GM18505 (cell line): ENCODE measurements around the gene WBP1L.

Source experiments
- ATAC-seq: cut with Tn5 transposase; IDR thresholded peaks from one replicate; pipeline ENCODE4 v1.9.1; 2021; ENCODE audit not compliant: unreplicated experiment
- POLR2A ChIP-seq: IDR thresholded peaks from 4 replicates; pipeline ENCODE4 v1.6.1; 2011; ENCODE audit warnings: borderline replicate concordance; ENCODE audit not compliant: insufficient read depth, insufficient read length; ENCODE audit errors: extremely low read depth

The WBP1L gene

DNA sequence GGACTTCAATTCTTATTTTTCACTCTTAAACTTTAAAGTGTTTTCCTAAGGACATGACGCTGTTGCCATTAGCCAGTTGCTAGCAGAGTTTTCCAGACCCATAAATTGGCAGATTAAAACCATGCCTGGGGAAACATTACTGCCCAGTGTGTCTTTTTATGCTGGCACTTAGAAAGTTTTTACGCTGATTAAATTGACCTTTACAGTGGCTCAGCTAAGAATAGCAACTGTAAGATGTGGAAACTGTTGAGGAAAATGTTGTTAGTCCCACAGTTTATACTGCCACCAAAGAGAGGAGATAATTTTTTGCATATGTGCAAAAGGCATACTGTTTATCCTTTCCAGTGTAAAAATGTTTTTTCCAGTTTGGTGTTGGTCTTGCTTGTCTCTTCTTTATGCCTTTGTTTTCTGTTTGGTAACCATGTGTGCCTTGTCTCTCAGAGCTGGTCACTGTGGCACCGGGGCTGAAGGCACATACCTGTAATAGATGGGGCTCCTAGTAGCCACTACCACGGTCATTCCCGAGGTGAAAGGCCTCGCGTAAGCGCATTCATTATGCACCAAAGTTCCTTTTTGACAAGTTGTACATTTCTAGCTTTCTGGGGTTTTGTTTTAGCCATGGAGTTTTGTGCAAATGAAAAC, 48.1 kb downstream of the WBP1L start:
- no peak for ATAC-seq
- TF ChIP-seq POLR2A: no peak

DNA sequence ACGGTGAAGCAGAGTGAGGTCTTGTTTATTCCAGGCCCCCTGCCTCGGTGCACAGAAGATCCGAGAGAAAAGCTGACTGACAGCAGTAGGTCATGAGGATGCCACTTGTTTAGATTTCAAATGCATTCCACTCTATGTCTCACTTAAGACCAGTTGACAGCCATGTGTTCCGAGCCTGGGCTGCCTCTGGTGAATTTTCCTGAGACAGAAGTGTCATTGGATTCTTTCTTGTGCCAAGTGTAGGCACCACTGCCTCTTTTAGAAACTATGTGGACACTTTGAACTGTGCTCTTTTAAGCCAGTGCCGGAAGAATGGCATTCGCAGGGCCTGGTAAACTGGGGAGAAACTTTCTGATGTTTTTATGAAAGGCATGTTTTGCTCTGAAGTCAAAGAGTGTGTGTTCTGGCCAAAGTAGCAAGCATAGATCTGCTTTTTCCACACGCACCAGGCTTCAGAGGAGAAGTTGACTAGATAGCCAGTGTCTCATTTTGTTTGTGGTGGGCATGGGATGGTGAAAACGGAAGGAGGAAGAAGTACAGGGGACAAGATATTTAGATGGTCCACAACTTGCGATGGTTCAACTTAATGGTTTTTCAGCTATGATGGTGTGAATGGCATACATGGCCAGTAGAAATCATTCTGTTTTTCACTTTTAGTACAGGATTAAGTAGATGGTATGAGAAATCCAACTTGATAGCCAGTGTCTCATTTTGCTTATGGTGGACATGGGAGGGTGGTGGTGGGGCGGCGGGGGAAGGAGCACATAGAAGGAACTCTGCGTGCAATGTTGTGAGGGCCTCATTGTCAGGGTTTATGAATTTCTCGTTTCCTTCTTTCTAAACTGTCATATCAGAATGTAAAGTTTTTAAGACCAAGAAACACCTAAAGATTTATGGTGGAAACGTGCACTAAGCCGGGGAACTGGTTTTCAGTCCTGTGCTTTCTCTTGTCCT, 52.0 kb downstream of the WBP1L start:
- no peak for TF ChIP-seq POLR2A
- peak; percentile 21 for ATAC-seq

DNA sequence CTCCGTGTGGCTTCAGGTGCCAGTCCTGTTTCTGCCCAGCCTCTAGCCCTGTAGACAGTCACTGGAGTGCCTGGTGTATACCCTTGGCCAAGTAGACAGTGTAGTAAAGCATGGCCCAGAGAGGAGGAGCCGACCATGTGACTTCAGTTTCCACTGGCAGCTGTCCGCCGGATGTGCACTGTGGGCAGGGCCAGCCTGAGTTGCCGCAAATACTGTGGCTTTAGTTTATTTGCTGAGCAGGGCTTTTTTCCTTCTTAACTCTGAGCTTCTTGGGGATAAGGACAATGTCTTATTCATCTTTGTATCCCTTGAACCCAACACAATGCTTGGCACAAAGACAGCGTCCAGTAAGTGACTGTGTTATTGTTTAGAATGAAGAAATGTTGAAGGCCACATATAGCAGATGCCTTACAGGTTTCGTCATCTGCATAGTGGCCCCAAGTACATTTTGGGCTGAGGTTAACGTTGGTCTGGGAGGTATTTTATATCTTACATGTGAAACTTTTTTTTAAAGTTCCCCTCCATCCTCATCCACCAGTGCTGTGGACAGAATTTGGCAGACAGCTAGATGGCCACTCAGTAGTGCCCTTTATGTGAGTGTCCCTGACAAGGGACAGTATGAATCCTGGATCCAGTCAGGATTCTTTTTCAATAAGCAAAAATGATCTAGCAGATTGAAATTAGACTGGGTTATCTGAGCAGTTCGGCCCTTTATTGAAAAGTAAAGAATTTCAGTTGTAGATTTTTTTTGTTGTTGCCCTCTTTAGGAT, 52.8 kb downstream of the WBP1L start:
- ATAC-seq: peak; percentile 88
- TF ChIP-seq POLR2A: peak; percentile 47

DNA sequence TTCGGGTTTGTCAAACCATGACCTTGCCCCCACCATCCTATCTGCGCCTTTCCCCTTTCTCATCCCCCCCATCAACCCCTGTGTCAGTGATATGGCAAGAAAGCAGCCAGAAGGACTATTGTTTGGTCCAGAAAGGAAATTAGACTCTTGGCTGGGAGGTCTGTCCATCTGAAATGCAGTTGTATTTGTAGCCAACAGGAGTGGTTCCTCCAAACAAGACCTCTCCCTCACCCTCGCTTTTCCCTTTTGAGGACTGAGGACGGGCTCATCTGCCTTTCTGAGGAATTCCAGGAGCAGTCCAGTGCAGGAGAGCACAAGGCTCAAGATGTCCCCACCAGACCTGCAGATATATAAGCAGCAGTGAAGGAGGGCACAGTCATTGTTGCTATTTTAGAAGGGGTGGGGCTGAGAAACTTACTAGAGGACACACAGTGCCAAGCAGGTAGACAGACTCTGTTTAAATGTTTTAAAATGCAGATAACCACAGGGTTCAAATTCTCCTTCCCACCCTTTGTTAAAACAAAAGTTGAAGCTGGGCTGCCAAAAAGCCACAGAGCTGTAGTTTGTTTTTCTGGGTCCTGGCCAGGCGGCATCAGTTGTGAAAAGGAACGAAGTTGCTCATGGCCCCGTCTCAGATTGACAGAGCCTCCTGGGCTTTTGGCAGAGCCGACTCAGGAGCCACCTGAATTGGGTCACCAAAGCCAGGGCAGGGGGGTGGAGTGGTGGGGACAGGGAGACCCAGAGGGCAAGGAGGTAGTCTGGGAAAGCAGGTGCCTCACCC, 56.1 kb downstream of the WBP1L start:
- no peak for TF ChIP-seq POLR2A
- no peak for ATAC-seq

DNA sequence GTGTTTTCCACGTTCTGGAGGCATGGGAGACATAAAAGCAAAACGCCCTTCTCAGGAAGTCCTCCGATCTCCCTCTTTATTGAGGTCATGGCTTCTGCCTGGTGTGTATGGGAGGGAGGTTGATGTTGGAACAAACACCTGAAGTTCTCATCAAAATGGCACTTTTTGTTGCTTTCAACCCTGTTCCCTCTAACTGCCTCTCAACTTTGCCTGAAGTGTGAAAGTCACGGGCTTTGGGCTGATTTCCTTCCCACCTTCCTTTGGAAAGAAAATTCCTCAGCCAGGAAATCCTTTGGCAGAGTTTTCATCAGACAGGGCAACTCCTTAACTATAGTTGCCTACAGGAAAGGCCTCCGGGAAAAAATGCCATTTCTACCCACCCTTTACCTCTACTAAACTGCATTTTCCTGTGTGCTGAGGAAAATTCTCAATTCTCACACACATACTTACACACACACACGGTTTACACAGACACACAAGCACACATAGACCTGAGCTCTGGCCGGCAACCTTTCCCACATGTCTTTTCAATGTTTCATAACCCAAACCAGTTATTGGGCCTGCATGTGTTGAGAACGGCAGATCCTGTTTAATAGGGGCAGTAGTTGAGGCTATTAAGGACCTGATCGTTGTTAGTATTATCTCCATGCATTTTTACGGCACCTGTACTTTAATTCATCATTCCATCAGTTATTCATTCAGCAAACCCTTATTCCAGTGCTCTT, 57.0 kb downstream of the WBP1L start:
- no peak for ATAC-seq
- no peak for TF ChIP-seq POLR2A

DNA sequence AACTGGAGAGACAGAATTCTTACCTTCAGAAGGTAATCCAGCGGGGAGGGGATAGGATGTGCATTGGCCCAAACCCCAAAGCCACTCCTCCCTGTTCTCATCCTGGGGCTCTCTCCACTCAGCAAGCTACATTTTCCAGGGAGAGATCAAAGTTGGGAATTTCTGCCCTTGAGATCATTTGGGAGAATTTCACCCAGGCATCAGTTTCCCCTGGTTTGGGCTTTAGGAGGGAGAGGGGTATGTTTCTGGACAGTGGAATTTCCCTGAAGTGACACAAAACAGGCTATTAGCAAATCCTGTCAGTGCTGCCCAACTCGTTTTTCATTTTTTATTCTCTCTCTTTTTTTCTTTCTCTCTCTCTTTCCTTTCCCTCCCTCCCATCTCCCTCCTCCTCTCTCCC, 57.7 kb downstream of the WBP1L start:
- TF ChIP-seq POLR2A: no peak
- ATAC-seq: no peak

DNA sequence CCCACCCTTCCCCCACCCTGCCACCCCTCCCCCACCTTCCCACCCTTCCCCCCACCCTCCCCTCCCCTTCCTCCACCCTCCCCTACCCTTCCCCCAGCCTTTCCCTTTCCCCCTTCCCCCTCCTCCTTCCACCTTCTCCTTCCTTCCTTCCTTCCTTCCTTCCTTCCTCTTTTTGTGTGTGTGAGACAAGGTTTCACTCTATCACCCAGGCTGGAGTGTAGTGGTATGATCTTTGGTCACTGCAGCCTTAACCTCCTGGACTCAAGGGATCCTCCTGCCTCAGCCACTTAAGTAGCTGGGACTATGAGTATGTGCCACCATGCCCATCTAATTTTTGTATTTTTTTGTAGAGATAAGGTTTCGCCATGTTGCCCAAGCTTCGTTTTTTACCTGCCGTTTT, 58.2 kb downstream of the WBP1L start:
- no peak for ATAC-seq
- TF ChIP-seq POLR2A: no peak

DNA sequence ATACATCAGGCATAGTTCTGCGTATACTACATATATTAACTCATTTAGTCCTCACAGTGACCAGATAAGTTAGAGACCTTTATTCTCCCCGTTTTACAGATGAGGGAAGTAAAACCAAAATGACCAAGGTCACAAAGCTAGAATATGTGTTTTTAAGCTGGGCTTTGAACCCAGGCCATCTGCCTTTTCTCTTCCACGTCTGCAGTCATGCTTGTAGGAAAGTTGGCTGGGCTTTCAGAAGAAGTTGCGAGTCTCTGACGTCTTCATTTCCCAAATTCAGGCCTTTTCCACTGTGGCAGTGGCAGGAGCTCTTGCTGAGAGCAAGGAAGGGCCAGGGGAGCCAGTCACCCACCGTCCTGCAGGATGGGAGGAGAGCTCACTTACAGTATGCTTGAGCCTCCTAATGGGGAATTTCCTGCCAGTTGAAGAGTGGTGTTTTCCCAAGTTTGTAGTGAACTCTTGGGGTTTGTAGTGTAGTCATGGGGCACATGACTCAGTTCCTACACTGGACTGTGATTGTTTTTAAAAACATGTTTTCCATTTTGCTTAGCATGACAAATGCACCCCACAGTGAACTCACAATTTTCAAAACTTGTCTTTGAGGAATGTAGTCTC, 59.3 kb downstream of the WBP1L start:
- no peak for ATAC-seq
- TF ChIP-seq POLR2A: no peak

DNA sequence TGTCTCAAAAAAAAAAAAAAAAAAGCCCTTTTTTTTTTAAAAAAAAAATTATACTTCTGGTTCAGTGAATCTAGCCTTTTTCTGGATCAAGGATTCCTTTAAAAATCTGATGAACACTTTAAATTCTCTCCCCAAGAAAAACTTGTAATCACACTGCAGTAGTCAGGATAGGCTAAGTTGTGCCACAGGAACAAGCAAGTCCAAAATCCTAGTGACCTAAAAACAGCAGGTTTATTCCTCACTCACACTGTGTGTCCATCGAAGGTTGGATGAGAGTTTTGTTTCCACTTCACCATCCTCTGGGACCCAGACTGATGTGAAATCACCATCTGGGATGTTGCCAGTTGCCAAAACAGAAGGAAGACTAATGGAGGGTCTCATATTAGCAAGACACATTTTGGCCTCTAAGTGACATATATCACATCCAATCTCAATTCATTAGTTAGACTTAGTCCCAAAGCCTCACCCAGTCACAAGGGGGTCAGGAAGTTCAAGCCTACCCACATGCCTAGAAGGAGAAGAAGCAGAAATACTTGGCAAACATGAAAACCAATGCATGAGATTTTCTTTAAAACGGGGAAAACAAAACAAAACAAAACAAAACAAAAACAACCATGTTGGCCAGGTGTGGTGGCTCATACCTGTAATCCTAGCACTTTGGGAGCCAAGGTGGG, 60.8 kb downstream of the WBP1L start:
- TF ChIP-seq POLR2A: no peak
- no peak for ATAC-seq

DNA sequence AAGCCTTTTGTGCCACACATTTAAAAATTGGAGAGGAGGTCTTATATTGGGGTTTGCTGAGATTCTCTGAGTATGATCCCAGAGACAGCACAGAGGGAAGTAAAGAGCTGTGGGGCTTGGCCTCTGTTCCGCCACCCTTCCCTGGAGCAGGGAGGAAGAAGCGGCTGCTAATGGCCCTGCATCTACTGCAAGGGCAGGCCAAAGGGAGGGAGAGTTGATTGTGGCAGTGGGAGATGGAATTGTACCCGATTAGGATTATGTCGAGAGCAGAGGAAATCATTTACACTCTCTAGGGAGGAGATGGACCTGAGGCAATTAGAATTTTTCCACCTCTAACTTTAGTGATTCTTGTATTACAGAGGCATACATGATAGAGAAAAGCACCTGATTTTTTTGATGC, 64.6 kb downstream of the WBP1L start:
- no peak for ATAC-seq
- TF ChIP-seq POLR2A: no peak

DNA sequence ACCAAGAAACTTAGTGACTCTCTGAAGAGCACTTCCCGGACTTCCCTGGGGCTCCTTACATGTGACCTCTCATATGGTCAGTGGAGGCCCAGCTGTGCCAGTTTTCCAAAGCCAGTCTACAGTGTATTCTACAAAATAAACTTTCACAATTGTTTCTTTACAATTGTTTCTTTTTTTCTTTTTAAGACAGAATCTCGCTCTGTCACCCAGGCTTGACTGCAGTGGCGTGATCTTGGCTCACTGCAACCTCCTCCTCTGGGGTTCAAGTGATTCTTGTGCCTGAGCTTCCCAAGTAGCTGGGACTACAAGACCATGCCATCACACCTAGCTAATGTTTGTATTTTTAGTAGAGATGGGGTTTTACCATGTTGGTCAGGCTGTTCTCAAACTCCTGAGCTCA, 67.6 kb downstream of the WBP1L start:
- ATAC-seq: no peak

More for the DNA sequence above, 67.6 kb downstream of the WBP1L start:
- no peak for TF ChIP-seq POLR2A
